Endothelial cell of umbilical vein (primary cell): ENCODE data around the gene RYR2. TPM values are rescaled to one million over a fixed set of nuclear protein-coding genes. Genes with fewer than 3 reads are reported as not detected.

Experiments
- BruUV-seq: library from RNA; stranded (reverse); fragments of 400-500 nt; replicated peaks from 2 replicates; lab custom pipeline; 2021; lab: Mats Ljungman, UMichigan
- CTCF ChIA-PET: fragments of 300-600, 350-600 bp; sonication (Branson Sonifier 250); formaldehyde crosslinking; loops from one replicate; lab custom pipeline; 2021; ENCODE audit warnings: antibody characterized with exemption, inconsistent platforms; lab: Charles Lee
- POLR2A ChIA-PET: fragments of 300-600, 350-600 bp; sonication (Branson Sonifier 250); formaldehyde crosslinking; loops from one replicate; lab custom pipeline; 2021; ENCODE audit warnings: antibody characterized with exemption, inconsistent platforms; lab: Charles Lee
- DNase-seq: peaks from one replicate; pipeline ENCODE4 v3.0.0-alpha.2; 2011; ENCODE audit warnings: low read depth, low spot score
- FAIRE-seq: peaks from 2 replicates; lab custom pipeline; 2011; peaks lifted over from hg19 to GRCh38; lab: Jason Lieb, UNC
- H2AFZ ChIP-seq: 2 replicates; pipeline ENCODE4 v1.6.0; 2012; ENCODE audit warnings: low read depth, low read length, control low read depth, inconsistent platforms
- H3K27ac ChIP-seq: 2 replicates; pipeline ENCODE4 v1.5.1; 2011; ENCODE audit warnings: low read depth, mild to moderate bottlenecking, control low read depth, low read length, moderate library complexity; ENCODE audit not compliant: insufficient read depth
- H3K27me3 ChIP-seq, 2 experiments: 2 replicates each; pipeline versions ENCODE4 v1.6.0 to v1.6.1; 2011; ENCODE audit warnings: low read length in 2 of 2, mixed read lengths in 1 of 2; ENCODE audit not compliant: control insufficient read depth in 2 of 2, insufficient read depth in 2 of 2
- H3K36me3 ChIP-seq, 2 experiments: 2 replicates in 1 of 2; 3 replicates in 1 of 2; pipeline ENCODE4 v1.5.1; 2011; ENCODE audit warnings: low read length in 2 of 2, mild to moderate bottlenecking in 1 of 2, moderate library complexity in 1 of 2; ENCODE audit not compliant: control insufficient read depth in 2 of 2, insufficient read depth in 2 of 2; ENCODE audit errors: extremely low read depth in 1 of 2
- H3K4me1 ChIP-seq: 3 replicates; pipeline ENCODE4 v1.5.1; 2011; ENCODE audit warnings: mild to moderate bottlenecking, low read length; ENCODE audit not compliant: control insufficient read depth, insufficient read depth; ENCODE audit errors: extremely low read depth
- H3K4me2 ChIP-seq: 2 replicates; pipeline ENCODE4 v1.6.1; 2011; ENCODE audit warnings: low read length, control low read depth, mixed read lengths; ENCODE audit not compliant: insufficient read depth
- H3K4me3 ChIP-seq, 3 experiments: fragments of 200-600 bp in 1 of 3; sonication (generic), shearing (Covaris generic) in 1 of 3; replicated peaks in 1 of 3; 2 replicates each; pipeline ENCODE4 v1.5.1; 2011 to 2016; ENCODE audit warnings: control low read depth in 3 of 3, low read length in 3 of 3, mild to moderate bottlenecking in 2 of 3, inconsistent platforms in 1 of 3, low read depth in 1 of 3, moderate library complexity in 1 of 3; ENCODE audit not compliant: insufficient read depth in 1 of 3
- H3K79me2 ChIP-seq: 2 replicates; pipeline ENCODE4 v1.6.0; 2012; ENCODE audit warnings: low read length, inconsistent platforms; ENCODE audit not compliant: control insufficient read depth, insufficient read depth
- H3K9ac ChIP-seq: replicated peaks from 2 replicates; pipeline ENCODE3; 2011; ENCODE audit warnings: low read length, control low read depth; ENCODE audit not compliant: insufficient read depth; ENCODE audit errors: extremely low read depth
- H3K9me1 ChIP-seq: replicated peaks from 3 replicates; pipeline ENCODE4 v1.6.0; 2011; ENCODE audit warnings: mild to moderate bottlenecking, low read length; ENCODE audit not compliant: control insufficient read depth, insufficient read depth; ENCODE audit errors: extremely low read depth
- H3K9me3 ChIP-seq: replicated peaks from 2 replicates; pipeline ENCODE4 v1.5.1; 2012; ENCODE audit warnings: low read length, inconsistent platforms; ENCODE audit not compliant: control insufficient read depth, insufficient read depth
- H4K20me1 ChIP-seq: replicated peaks from 2 replicates; pipeline ENCODE3; 2011; ENCODE audit warnings: mild to moderate bottlenecking, low read length; ENCODE audit not compliant: control insufficient read depth, insufficient read depth; ENCODE audit errors: extremely low read depth
- CTCF ChIP-seq, 2 donors: IDR thresholded peaks; 1 replicate in 1 of 2; 2 replicates in 1 of 2; pipeline ENCODE4 v1.5.1; 2011; ENCODE audit warnings: low read length in 2 of 2, mild to moderate bottlenecking in 2 of 2, moderate library complexity in 2 of 2, control low read depth in 1 of 2, inconsistent platforms in 1 of 2, low read depth in 1 of 2; ENCODE audit not compliant: insufficient read depth in 1 of 2; ENCODE audit errors: extremely low read depth in 1 of 2
- EZH2 ChIP-seq: IDR thresholded peaks from 2 replicates; pipeline ENCODE4 v1.6.1; 2012; ENCODE audit warnings: borderline replicate concordance, low read depth, mild to moderate bottlenecking, moderate library complexity, low read length, inconsistent platforms; ENCODE audit not compliant: severe bottlenecking
- FOS ChIP-seq: IDR thresholded peaks from 2 replicates; pipeline ENCODE4 v1.6.1; 2011; ENCODE audit warnings: mild to moderate bottlenecking, low read length, moderate library complexity, borderline replicate concordance; ENCODE audit not compliant: insufficient read depth
- GATA2 ChIP-seq: IDR thresholded peaks from 2 replicates; pipeline ENCODE4 v1.7.0; 2011; ENCODE audit warnings: low read depth, mild to moderate bottlenecking, moderate library complexity, mixed read lengths, low read length; ENCODE audit not compliant: insufficient read length, insufficient read depth
- JUN ChIP-seq: IDR thresholded peaks from 2 replicates; pipeline ENCODE4 v1.6.1; 2011; ENCODE audit warnings: borderline replicate concordance, low read depth; ENCODE audit not compliant: insufficient read length, insufficient read depth
- MYC ChIP-seq: IDR thresholded peaks from one replicate; pipeline ENCODE4 v1.6.1; 2011; ENCODE audit warnings: mild to moderate bottlenecking, low read depth, low read length
- POLR2A ChIP-seq: IDR thresholded peaks from 2 replicates; pipeline ENCODE4 v1.6.1; 2012; ENCODE audit warnings: low read depth, mild to moderate bottlenecking, control low read depth, low read length
- POLR2AphosphoS5 ChIP-seq: IDR thresholded peaks from 2 replicates; pipeline ENCODE4 v1.6.1; 2012; ENCODE audit warnings: low read depth, mild to moderate bottlenecking, control low read depth, low read length, moderate library complexity; ENCODE audit not compliant: insufficient read depth
- dilution Hi-C: fragments of 300-500 bp; cut with MboI; formaldehyde crosslinking; loops from one replicate; pipeline ENCODE4 v1.15.0; 2019; ENCODE audit warnings: low sequenced_read_pairs; ENCODE audit not compliant: extremely low pct_ligation_motif_present
- intact Hi-C: fragments of 100-400 bp; cut with micrococcal nuclease; formaldehyde crosslinking; loops from one replicate; pipeline ENCODE4 v1.10.0; 2022
- polyA plus RNA-seq, 4 experiments: library from polyadenylated mRNA; depleted of rRNA in 3 of 4; stranded (reverse) in 3 of 4; unstranded in 1 of 4; fragments of >200 nt; gene quantifications; 2 replicates each; pipeline versions ENCODE4 v1.2.1 to v1.2.3, GENCODE V29; 2011 to 2012; ENCODE audit warnings: missing spikeins in 1 of 4
- total RNA-seq: library from RNA; stranded (reverse); gene quantifications from 2 replicates; pipeline ENCODE4 v1.2.3, GENCODE V29; 2021
- TF ChIP-seq, protein P1 (sequence below): IDR thresholded peaks from 2 replicates; pipeline ENCODE4 v1.6.1; 2011; ENCODE audit not compliant: insufficient read depth, insufficient read length

Gene RYR2
- total and polyA plus RNA-seq, 2 donors (not counting 3 experiments of a cell fraction or from before 2014, with no cell fraction given): not detected

GRCh38 chr1:237503292-237503691 lies 461.3 kb downstream of the RYR2 start:
- no peak for FAIRE-seq
- Histone ChIP-seq H3K36me3 (no peaks in the 10 kb centered on the region), H3K9ac (no peak overlapping the region), H3K27ac (no peak overlapping the region), H3K4me3 (no peak overlapping the region), H3K4me1 (no peaks in the 10 kb centered on the region), H3K27me3 (no peaks in the 10 kb centered on the region), H4K20me1 (no peaks in the 10 kb centered on the region), H3K4me2 (no peak overlapping the region), H2AFZ (no peak overlapping the region), H3K9me3 (no peaks in the 10 kb centered on the region), H3K9me1 (no peaks in the 10 kb centered on the region), H3K79me2 (no peaks in the 10 kb centered on the region)
- no peak for DNase-seq
- TF ChIP-seq JUN: no peak
- TF ChIP-seq EZH2: no peak
- intact Hi-C loops: no loop called here
- dilution Hi-C loops: no loop called here
- POLR2A ChIA-PET: no interaction called here
- BruUV-seq: no TSS peak
- CTCF ChIA-PET: no interaction called here

GRCh38 chr1:237507005-237507404 lies 465.0 kb downstream of the RYR2 start:
- no peak for DNase-seq
- BruUV-seq: no TSS peak
- H3K79me2 ChIP-seq: no peaks in the 10 kb centered on the region
- H3K4me1 ChIP-seq: no peaks in the 10 kb centered on the region
- dilution Hi-C loops (no loop called here), intact Hi-C loops (no loop called here)
- no peak for FAIRE-seq
- no peaks in the 10 kb centered on the region for H3K9me1 ChIP-seq
- H3K36me3 ChIP-seq: no peaks in the 10 kb centered on the region
- ChIA-PET POLR2A (no interaction called here), CTCF (no interaction called here)
- H4K20me1 ChIP-seq: no peaks in the 10 kb centered on the region
- no peak overlapping the region for H2AFZ ChIP-seq
- H3K27me3 ChIP-seq: no peaks in the 10 kb centered on the region
- H3K9ac ChIP-seq: no peak overlapping the region
- TF ChIP-seq POLR2A (no peak), POLR2AphosphoS5 (no peak), FOS (no peak), MYC (no peak), CTCF (IDR thresholded peaks at IDR 0.05; ENCODE audit: extremely low read depth in 1 of 2, insufficient read depth in 1 of 2, low read depth in 1 of 2, low read length in 2 of 2) (no peak), GATA2 (no peak), JUN (no peak), EZH2 (no peak)
- TF ChIP-seq, protein P1, sequence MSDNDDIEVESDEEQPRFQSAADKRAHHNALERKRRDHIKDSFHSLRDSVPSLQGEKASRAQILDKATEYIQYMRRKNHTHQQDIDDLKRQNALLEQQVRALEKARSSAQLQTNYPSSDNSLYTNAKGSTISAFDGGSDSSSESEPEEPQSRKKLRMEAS: no peak
- H3K4me2 ChIP-seq: no peak overlapping the region
- peaks cover 5% of the 10 kb centered on the region for H3K9me3 ChIP-seq
- H3K4me3 ChIP-seq: no peak overlapping the region
- no peak overlapping the region for H3K27ac ChIP-seq
